ENCODE data around the gene MRPL39. TPM values are rescaled to one million over a fixed set of nuclear protein-coding genes. Genes with fewer than 3 reads are reported as not detected.

Gene MRPL39
- polyA plus RNA-seq, 3 donors: 5.1 to 22.3 (median 15.5) TPM

DNA sequence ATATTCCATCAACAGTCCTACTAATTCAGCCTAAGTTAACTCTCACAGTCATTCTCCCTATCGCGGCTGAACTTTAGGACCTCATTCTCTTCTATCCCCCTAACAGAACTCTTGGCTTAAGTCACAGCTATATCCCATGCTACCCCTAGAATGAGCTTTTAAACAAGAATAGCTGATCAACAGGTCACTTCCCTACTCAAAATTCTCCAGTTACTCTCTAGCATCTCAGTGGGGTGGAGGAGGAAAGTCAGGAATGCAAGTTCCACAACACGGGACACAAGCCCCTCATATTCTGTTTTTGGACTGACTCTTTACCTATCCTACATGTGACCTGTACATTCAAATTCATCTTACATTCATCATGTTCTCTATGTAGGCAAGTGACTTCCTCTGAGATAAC is 21.0 kb downstream of the MRPL39 start:
- Histone ChIP-seq H3K4me1 (ENCODE audit: control insufficient read depth in 1 of 2, insufficient read depth in 2 of 2, low read length in 2 of 2) (no peaks in the 10 kb centered on the region), H3K4me2 (replicated peaks; ENCODE audit: extremely low read depth, low read length, poor library complexity, severe bottlenecking) (no peak overlapping the region), H3K9me3 (replicated peaks in 1 of 2; ENCODE audit: control insufficient read depth in 1 of 2, insufficient read depth in 1 of 2, low read length in 2 of 2) (no peaks in the 10 kb centered on the region), H4K20me1 (ENCODE audit: insufficient read depth, low read length) (no peaks in the 10 kb centered on the region), H3K27ac (ENCODE audit: low read depth in 1 of 2, low read length in 2 of 2) (no peak overlapping the region), H3K9ac (ENCODE audit: insufficient read depth, low read length, poor library complexity, severe bottlenecking) (no peak overlapping the region), H3K36me3 (replicated peaks in 1 of 2; ENCODE audit: control insufficient read depth in 1 of 2, insufficient read depth in 2 of 2, low read length in 2 of 2) (peaks cover 35 to 64% of the 10 kb centered on the region in 2 donors), H3K27me3 (ENCODE audit: control insufficient read depth in 2 of 2, insufficient read depth in 2 of 2, low read length in 2 of 2) (no peaks in the 10 kb centered on the region), H2AFZ (ENCODE audit: insufficient read depth, low read depth, low read length, poor library complexity, severe bottlenecking) (no peak overlapping the region), H3K79me2 (ENCODE audit: insufficient read depth, low read length) (no peaks in the 10 kb centered on the region), H3K4me3 (replicated peaks in 1 of 3; ENCODE audit: low read depth in 2 of 3, low read length in 3 of 3) (no peak overlapping the region)
- no peak overlapping the region for H3K27ac Mint-ChIP-seq
- WGBS (ENCODE audit: insufficient coverage): 100% methylated on average over 2 of the region's 3 CpGs
- TF ChIP-seq, protein P1, sequence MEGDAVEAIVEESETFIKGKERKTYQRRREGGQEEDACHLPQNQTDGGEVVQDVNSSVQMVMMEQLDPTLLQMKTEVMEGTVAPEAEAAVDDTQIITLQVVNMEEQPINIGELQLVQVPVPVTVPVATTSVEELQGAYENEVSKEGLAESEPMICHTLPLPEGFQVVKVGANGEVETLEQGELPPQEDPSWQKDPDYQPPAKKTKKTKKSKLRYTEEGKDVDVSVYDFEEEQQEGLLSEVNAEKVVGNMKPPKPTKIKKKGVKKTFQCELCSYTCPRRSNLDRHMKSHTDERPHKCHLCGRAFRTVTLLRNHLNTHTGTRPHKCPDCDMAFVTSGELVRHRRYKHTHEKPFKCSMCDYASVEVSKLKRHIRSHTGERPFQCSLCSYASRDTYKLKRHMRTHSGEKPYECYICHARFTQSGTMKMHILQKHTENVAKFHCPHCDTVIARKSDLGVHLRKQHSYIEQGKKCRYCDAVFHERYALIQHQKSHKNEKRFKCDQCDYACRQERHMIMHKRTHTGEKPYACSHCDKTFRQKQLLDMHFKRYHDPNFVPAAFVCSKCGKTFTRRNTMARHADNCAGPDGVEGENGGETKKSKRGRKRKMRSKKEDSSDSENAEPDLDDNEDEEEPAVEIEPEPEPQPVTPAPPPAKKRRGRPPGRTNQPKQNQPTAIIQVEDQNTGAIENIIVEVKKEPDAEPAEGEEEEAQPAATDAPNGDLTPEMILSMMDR (IDR thresholded peaks at IDR 0.05): no peak
- peaks cover 44 to 62% of the 10 kb centered on the region in 2 donors for H3K36me3 Mint-ChIP-seq
- intact Hi-C loops (cut with micrococcal nuclease): no loop called here
- H3K27me3 Mint-ChIP-seq (ENCODE audit: low read depth in 3 of 3): no peaks in the 10 kb centered on the region
- no peak for DNase-seq
- no peaks in the 10 kb centered on the region for H3K9me3 Mint-ChIP-seq
- H3K4me1 Mint-ChIP-seq: peaks cover 4% of the 10 kb centered on the region
- H3K4me3 Mint-ChIP-seq: no peak overlapping the region

DNA sequence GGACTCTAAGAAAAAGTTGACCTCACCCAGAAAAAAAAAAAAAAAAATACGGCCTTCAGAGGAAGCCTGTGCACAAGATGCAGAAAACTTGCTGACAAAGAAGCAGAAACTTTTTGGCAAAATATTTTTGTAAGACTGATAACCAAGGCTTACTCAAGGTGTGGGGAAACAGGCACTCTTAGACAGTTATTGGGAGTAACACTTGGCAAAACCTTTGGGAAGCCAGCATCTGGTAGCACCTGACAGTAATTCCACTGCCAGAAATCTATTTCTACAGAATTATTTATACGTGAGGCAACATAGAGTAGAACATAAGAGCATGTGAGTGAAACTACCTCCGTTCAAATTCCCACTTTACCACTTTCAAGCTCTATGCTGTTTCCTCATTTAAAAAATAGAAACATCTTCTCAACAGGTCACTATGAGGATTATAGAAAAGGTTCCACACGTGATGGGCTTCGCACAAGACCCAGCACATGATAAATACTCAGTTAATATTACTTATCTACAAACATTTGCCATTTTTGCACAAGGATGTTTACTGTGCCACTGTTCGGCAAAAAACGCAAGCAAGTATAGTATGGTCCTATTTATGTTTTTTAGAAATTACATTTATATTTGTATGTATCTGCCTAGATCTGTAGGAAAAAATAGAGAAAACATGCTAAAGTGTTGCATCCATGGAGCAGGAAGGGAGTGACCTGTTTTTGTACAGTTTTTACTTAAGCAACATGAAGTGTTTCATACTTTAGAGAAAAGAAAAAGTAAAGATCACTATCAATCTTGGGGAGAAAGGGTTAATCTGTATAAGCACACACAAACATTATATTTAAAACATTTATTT is 22.2 kb downstream of the MRPL39 start:
- peaks cover 37 to 59% of the 10 kb centered on the region in 2 donors for H3K36me3 Mint-ChIP-seq
- H3K4me3 Mint-ChIP-seq: no peak overlapping the region
- H3K27ac ChIP-seq (ENCODE audit: low read depth in 1 of 2, low read length in 2 of 2): no peak overlapping the region
- intact Hi-C loops (cut with micrococcal nuclease): no loop called here
- H3K4me3 ChIP-seq (replicated peaks in 1 of 3; ENCODE audit: low read depth in 2 of 3, low read length in 3 of 3): no peak overlapping the region
- no peaks in the 10 kb centered on the region for H3K9me3 ChIP-seq (replicated peaks in 1 of 2; ENCODE audit: control insufficient read depth in 1 of 2, insufficient read depth in 1 of 2, low read length in 2 of 2)
- no peak overlapping the region for H2AFZ ChIP-seq (ENCODE audit: insufficient read depth, low read depth, low read length, poor library complexity, severe bottlenecking)
- H3K9me3 Mint-ChIP-seq: peaks cover 0 to 2% (median 0%) of the 10 kb centered on the region in 7 donors
- no peaks in the 10 kb centered on the region for H3K27me3 ChIP-seq (ENCODE audit: control insufficient read depth in 2 of 2, insufficient read depth in 2 of 2, low read length in 2 of 2)
- H3K79me2 ChIP-seq (ENCODE audit: insufficient read depth, low read length): no peaks in the 10 kb centered on the region
- TF ChIP-seq, protein P1 (IDR thresholded peaks at IDR 0.05): no peak
- H3K4me2 ChIP-seq (replicated peaks; ENCODE audit: extremely low read depth, low read length, poor library complexity, severe bottlenecking): no peak overlapping the region
- peaks cover 30 to 52% of the 10 kb centered on the region in 2 donors for H3K36me3 ChIP-seq (replicated peaks in 1 of 2; ENCODE audit: control insufficient read depth in 1 of 2, insufficient read depth in 2 of 2, low read length in 2 of 2)
- no CpG with 5 or more reads among the region's 7 CpGs for WGBS (ENCODE audit: insufficient coverage)
- H3K9ac ChIP-seq (ENCODE audit: insufficient read depth, low read length, poor library complexity, severe bottlenecking): no peak overlapping the region
- H4K20me1 ChIP-seq (ENCODE audit: insufficient read depth, low read length): no peaks in the 10 kb centered on the region
- no peaks in the 10 kb centered on the region for H3K4me1 ChIP-seq (ENCODE audit: control insufficient read depth in 1 of 2, insufficient read depth in 2 of 2, low read length in 2 of 2)
- no peak for DNase-seq
- H3K27ac Mint-ChIP-seq: no peak overlapping the region
- H3K4me1 Mint-ChIP-seq: peaks cover 4% of the 10 kb centered on the region
- H3K27me3 Mint-ChIP-seq (ENCODE audit: low read depth in 3 of 3): no peaks in the 10 kb centered on the region
